ES-I3 (cell line): Measurements from ENCODE around the gene MACIR.
A peak's percentile ranks its signal among the peaks of the same experiment; 100 is the strongest.
"Not testable (repeated sequence)": the region's sequence is repeated elsewhere in the genome, so short reads cannot be mapped to it uniquely, and the experiment has no call there.

Experiments
- H3K36me3 ChIP-seq: 2 replicates; pipeline ENCODE4 v1.6.1; 2013; ENCODE audit warnings: mild to moderate bottlenecking, low read length, control low read depth, moderate library complexity; ENCODE audit not compliant: insufficient read depth
- H3K4me1 ChIP-seq: 2 replicates; pipeline ENCODE4 v1.6.1; 2013; ENCODE audit warnings: mild to moderate bottlenecking, control low read depth, low read length; ENCODE audit not compliant: insufficient read depth
- H3K9ac ChIP-seq: 2 replicates; pipeline ENCODE4 v1.6.1; 2013; ENCODE audit warnings: low read depth, mild to moderate bottlenecking, low read length, moderate library complexity
- H3K9me3 ChIP-seq: 2 replicates; pipeline ENCODE4 v1.6.1; 2013; ENCODE audit warnings: mild to moderate bottlenecking, low read length, moderate library complexity; ENCODE audit not compliant: control insufficient read depth, insufficient read depth

The MACIR gene, protein sequence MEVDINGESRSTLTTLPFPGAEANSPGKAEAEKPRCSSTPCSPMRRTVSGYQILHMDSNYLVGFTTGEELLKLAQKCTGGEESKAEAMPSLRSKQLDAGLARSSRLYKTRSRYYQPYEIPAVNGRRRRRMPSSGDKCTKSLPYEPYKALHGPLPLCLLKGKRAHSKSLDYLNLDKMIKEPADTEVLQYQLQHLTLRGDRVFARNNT

DNA sequence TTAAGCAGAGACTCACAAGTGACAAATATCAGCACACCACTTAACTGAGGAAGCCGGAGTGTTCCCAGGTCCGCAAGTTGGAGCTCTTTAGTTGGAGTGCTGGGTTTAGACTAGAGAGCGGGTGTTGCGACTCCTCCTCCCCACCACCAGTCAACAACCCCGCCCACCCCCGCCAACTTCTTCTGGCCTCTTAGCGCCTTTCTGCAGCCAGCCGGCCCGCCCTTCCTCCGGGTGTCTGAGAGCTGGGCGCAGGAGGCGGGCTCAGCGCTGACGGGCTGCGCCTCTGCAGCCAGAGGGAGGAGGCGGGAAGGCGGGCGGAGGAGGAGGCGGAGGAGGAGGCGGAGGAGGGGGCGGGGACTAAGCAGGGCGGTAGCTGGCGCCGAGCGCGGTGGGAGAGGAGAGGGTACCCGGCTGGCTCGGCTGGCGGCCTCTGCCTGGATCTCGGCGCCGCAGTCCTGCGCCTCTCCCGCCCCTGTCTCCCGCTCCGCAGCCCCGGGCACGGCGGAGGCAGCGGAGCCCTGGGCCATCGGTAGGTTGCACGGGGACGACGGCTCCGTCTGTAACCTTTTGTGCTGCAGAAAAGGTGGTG, at the start of gene MACIR:
Gene MACIR (plus strand): TSS at position 396 of the 589 bp plus-strand sequence. CDS start 17,157 bp downstream, outside the sequence.
- H3K9me3 ChIP-seq: no peaks in the 10 kb centered on the region
- peaks cover 6% of the 10 kb centered on the region for H3K4me1 ChIP-seq
- peak within 1 kb of the TSS; percentile 76 for H3K9ac ChIP-seq

DNA sequence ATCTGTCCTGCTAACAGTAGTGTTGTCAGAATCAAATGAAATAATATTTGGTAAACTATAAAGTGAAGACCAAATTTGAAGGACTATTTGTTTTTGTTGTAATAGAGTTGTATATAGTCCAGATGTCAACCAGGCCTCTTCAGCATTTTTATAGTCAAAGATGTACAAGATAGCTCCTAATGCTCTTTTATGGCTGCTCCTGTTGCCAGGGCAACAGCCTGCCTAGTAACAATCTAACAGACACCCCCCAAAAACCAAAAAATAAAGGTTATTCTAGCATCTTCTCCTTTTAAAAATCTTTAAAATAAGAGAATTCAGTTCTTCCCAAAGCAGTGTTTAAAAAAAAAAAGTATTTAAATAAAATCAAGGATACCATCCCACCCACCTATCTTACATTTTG, 49.5 kb upstream of the MACIR start:
- Histone ChIP-seq H3K4me1 (no peaks in the 10 kb centered on the region), H3K9me3 (no peaks in the 10 kb centered on the region), H3K9ac (no peak overlapping the region), H3K36me3 (no peaks in the 10 kb centered on the region)

More for the DNA sequence above, at the start of gene MACIR:
- no peaks in the 10 kb centered on the region for H3K36me3 ChIP-seq

DNA sequence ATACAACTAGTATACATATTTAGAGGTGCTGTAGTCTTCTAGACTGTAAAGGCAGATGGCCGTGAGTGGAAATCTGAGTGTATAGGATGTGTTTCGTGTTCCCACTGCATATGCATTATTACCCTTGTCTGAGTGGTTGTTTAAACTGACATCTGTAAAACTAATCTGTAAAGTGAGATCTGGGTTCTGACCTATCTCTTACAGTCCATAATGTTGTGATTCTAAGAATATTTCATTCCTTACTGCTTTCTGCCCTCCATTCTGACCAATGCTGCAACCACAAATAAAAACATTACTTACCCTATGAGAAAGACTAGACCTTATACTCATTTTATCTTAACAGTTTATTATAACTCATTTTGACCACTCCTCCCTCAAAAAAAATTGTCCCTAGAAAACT, 47.6 kb upstream of the MACIR start:
- no peaks in the 10 kb centered on the region for H3K4me1 ChIP-seq
- no peaks in the 10 kb centered on the region for H3K9me3 ChIP-seq
- no peaks in the 10 kb centered on the region for H3K36me3 ChIP-seq
- H3K9ac ChIP-seq: no peak overlapping the region

DNA sequence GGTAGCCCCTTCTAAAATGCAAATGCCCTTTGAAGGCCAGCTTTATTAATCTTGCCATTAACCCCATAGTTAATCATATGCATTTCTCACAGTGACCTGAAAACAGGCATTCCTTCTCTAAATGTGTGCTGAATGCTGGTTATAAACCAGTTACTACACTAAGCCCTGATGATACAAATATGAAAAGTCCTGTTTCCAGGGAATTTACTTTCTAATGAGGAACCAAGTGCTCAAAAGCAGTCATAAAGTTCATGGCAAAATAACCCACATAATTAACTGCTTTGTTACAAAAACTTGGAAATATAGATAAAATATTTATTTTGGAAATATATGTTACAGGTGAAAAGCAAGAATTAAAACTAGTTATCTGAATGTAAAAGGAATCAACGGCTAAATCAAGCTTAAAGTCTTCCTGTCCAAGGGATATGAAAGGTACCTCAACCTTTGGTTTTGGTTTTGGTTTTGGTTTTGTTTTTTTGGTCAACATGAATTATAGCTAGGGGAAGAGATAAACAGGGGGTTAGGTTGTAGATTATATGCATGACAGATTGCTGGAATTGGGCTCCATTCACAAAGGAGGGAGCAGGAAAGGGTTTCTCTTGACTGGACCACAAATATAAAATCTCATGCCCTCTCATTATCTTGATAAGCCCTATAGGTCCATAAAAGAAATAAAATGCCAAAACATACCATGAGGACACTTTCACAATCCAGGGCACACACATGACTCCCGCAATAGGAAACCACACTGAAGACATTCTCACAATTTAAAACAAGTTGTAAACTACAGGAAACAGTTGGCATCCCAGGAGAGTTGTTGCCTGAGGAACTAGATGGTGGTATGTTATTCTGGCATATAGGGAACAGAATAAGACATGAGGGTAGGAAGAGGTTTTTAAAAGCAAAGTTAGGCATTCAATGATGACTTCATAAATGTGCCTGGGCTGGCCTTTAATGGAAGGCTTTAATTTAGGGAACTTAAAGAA, 46.7 kb upstream of the MACIR start:
- Histone ChIP-seq H3K36me3 (no peaks in the 10 kb centered on the region), H3K4me1 (no peaks in the 10 kb centered on the region), H3K9me3 (no peaks in the 10 kb centered on the region), H3K9ac (no peak overlapping the region)

DNA sequence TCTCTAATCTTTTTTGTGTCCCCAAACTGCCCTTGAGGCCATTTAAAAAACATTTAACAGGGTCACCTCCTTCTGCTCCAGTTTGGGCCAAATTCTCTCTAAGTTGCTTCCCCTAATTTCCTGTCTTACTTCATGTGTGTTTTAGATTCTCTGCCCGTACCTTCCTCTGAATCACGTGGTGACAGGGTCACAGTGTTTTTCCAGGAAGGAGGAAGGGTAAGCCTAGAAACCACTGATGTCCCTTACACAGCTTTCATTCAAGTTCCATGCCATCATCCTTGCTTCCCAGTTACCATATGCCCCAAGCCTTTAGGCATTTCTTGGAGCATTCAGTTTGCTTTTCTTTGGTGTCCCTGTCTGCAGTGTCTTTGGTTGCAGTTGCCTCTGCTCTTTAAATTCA, 42.4 kb upstream of the MACIR start:
- Histone ChIP-seq H3K9me3 (no peaks in the 10 kb centered on the region), H3K36me3 (no peaks in the 10 kb centered on the region), H3K9ac (no peak overlapping the region), H3K4me1 (no peaks in the 10 kb centered on the region)

DNA sequence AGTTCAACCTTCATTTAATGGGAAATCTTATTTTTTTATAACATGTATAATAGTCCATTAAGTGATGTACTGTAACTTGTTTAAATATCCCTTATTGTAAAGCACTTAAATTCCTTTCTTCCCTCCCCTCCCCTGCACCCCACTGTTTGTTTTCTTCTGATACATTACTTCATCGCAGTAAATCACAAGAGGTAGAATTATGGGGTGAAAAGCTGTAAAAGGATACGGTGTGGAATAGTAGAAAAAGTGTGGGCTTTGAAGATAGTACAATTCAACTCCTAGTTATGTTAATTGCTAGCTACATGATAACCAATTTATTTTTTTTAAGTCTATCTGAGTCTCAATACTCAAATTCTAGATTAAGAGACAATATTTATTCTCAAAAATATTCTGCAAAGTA, 41.9 kb upstream of the MACIR start:
- Histone ChIP-seq H3K4me1 (no peaks in the 10 kb centered on the region), H3K36me3 (no peaks in the 10 kb centered on the region), H3K9ac (no peak overlapping the region), H3K9me3 (no peaks in the 10 kb centered on the region)

DNA sequence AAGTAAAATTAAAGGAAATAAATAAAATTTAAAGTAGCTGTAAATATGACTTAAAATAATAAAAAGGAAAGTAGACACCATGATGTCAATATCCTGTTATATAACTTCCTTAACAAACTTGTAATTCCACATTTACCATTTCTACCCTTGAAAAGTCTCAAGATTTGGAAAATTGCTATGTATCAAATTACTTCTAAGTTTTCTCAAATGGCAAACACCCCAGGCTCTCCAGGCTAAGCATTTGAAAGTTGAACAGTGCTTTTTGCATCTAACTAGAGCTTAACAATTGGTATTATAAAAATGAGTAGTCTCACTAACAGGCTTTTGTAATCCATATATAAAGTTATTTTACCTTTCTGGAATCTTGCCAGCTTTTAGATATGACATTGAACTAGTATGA, 41.5 kb upstream of the MACIR start:
- H3K9ac ChIP-seq: no peak overlapping the region
- H3K36me3 ChIP-seq: no peaks in the 10 kb centered on the region
- no peaks in the 10 kb centered on the region for H3K9me3 ChIP-seq

DNA sequence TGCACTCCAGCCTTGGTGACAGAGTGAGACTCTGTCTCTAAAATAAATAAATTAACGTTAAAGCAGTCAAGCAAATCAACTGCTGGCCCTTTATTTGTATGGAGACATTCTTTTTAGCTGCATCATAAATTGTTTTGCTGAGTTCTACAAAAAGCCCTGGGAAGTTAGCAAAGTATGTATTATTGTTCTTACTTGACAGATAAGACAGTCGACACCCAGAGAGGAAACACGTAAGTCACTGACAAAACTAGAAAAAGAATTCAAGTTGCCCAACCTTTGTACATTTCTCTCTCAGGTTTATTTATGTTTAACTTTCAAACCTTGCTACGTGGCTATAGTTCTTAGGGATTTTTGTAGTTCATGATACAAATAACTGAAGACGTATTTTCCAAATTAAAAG, 40.4 kb upstream of the MACIR start:
- Histone ChIP-seq H3K36me3 (no peaks in the 10 kb centered on the region), H3K4me1 (no peaks in the 10 kb centered on the region), H3K9ac (no peak overlapping the region), H3K9me3 (no peaks in the 10 kb centered on the region)

More for the DNA sequence above, 41.5 kb upstream of the MACIR start:
- no peaks in the 10 kb centered on the region for H3K4me1 ChIP-seq

DNA sequence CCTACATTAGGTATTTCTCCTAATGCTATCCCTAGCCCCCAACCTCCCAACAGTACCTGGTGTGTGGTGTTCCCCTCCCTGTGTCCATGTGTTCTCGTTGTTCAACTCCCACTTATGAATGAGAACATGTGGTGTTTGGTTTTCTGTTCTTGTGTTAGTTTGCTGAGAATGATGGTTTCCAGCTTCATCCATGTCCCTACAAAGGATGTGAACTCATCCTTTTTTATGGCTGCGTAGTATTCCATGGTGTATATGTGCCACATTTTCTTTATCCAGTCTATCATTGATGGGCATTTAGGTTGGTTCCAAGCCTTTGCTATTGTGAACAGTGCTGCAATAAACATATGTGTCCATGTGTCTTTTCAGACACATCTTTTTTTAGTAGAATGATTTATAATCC, 39.5 kb upstream of the MACIR start:
- not testable (repeated sequence) for H3K36me3 ChIP-seq, H3K9me3 ChIP-seq, H3K4me1 ChIP-seq, H3K9ac ChIP-seq

DNA sequence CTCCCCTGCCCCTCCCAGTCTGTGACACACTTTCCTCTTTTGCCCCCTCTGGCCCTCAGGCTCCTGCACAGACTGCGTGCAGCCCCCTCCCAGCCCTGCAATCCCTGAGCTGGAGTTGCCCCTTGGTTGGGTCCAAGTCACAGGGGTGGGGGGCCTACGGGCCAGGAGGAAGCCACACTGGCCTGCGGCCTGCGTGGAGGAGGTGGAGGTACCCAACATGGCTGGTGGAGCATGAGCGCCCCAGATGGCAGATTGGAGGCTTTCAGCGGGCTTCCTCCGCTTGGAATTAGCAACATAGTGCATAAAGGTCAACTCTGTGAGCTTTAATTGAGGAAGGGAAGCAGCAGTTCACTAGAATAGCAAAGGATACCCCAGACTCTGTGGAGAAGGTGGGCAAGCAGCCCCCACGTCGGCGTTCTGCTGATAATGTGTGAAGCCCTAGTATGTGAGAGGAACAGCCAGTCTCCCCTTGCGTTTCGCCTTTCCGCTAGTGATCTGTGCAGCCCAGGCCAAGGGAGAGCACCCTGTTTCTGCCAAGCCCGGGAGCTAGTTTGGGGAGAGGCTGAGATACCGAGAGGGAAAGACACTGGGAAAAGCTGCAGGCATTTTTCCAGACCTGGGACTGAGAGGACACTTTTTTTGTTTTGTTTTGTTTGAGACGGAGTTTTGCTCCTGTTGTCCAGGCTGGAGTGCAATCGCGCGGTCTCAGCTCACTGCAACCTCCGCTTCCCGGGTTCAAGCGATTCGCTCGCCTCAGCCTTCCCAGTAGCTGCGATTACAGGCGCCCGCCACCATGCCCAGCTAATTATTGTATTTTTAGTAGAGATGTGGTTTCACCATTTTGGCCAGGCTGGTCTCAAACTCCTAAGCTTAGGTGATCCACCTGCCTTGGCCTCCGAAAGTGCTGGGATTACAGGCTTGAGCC, 35.3 kb upstream of the MACIR start:
- Histone ChIP-seq H3K9ac (peak overlapping the region; percentile 52; the same call in 1 of the 2 replicates), H3K36me3 (no peaks in the 10 kb centered on the region), H3K4me1 (no peaks in the 10 kb centered on the region), H3K9me3 (no peaks in the 10 kb centered on the region)

DNA sequence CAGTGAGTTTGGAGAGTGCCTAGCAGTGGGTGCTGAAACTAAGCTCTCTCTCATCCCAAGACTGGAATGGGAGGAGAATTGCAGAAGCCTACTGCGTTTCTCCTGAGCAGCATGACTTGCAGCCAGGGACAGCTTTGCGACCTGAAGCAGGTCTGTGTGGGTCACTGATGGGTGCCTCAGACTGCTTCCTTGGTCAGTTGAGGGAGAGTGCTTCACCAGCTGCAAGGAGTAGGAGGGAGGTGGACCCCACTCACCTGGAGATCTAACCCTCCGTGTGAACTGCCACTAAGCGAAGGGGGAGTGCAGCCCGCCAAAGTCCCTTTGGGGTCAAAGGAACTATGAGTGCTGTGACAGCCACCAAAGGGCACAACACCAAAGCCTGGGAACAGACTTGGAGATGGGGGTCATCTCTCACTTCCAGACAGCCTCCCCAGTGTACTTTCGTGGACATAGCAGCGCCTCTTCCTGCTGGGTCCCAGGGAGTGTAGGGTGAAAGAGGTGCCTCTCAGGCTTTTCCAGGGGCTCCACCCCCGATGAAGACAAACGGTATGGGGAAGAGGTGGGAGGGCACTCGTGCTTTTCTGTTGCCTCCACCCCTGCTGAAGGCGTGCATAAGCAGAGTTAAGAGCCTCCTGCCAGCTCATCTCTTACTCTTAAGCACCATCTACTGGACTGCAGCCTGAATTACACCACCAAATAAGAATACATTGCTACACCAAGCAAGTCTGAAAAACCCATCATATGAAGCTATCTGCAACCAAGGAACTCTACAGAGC, 34.3 kb upstream of the MACIR start:
- H3K9me3 ChIP-seq: no peaks in the 10 kb centered on the region
- H3K4me1 ChIP-seq: no peaks in the 10 kb centered on the region
- H3K9ac ChIP-seq: peak overlapping the region; percentile 52
- no peaks in the 10 kb centered on the region for H3K36me3 ChIP-seq

DNA sequence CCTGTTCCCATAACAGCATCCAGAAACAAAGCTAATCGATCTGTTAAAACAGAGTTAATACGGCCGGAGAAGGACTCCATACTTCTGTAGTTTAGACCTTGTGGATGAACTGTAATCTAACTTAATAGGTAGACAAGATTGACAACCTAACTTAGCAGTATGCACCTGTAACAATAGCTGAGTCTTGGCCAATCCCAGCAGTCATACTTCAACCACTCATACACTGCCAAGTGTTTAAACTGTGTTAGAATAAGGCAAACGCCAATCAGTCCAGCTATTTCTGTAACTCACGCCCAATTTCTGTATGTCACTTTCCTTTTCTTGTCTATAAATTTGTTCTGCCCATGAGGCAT, 33.7 kb upstream of the MACIR start:
- Histone ChIP-seq H3K9ac (no peak overlapping the region), H3K36me3 (no peaks in the 10 kb centered on the region), H3K9me3 (no peaks in the 10 kb centered on the region)

DNA sequence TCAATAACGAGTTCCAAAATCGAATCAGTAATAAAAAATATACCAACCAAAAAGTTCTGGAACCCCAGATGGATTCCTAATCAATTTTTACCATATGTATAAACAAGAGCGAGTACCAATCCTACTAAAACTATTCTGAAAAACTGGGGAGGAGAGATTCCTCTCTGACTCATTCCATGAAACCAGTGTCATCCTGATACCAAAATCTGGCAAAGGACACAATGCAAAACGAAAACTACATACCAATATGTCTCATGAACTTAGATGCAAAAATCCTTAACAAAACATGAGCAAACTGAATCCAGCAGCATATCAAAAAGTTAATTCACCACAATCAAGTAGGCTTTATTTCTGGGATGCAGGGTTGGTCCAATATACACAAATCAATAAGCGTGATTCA, 30.5 kb upstream of the MACIR start:
- H3K9me3 ChIP-seq: no peaks in the 10 kb centered on the region
- H3K9ac ChIP-seq: no peak overlapping the region
- H3K36me3 ChIP-seq: no peaks in the 10 kb centered on the region
- H3K4me1 ChIP-seq: no peaks in the 10 kb centered on the region

More for the DNA sequence above, 33.7 kb upstream of the MACIR start:
- H3K4me1 ChIP-seq: no peaks in the 10 kb centered on the region
